WTC11 (cell line): ENCODE data around the gene ATP2A1. TPM values are rescaled to one million over a fixed set of nuclear protein-coding genes. Genes with fewer than 3 reads are reported as not detected.
A peak's percentile ranks its signal among the peaks of the same experiment; 100 is the strongest.

ENCODE experiments used
- ATAC-seq: fragments of 200-7000 bp; cut with Tn5 transposase; 2 replicates; pipeline ENCODE4 v1.10.0; 2021; ENCODE audit warnings: mild to moderate bottlenecking, moderate library complexity
- CTCF ChIA-PET: fragments of 300-600 bp; sonication (Branson Sonifier 250); formaldehyde crosslinking; loops from one replicate; lab custom pipeline; 2021; ENCODE audit warnings: antibody characterized with exemption; lab: Charles Lee
- POLR2A ChIA-PET: fragments of 350-600 bp; sonication (Branson Sonifier 250); formaldehyde crosslinking; loops from one replicate; lab custom pipeline; 2021; ENCODE audit warnings: antibody characterized with exemption; lab: Charles Lee
- DNase-seq: peaks from one replicate; pipeline ENCODE4 v3.0.0; 2021; ENCODE audit warnings: low spot score
- H3K27ac Mint-ChIP-seq: 2 replicates; pipeline ENCODE4 v1.8.0; 2021; ENCODE audit warnings: mixed read lengths
- H3K27me3 Mint-ChIP-seq: 2 replicates; pipeline ENCODE4 v1.8.0; 2021; ENCODE audit warnings: low read depth, mild to moderate bottlenecking, moderate library complexity, mixed read lengths
- H3K36me3 Mint-ChIP-seq: 2 replicates; pipeline ENCODE4 v1.8.0; 2021; ENCODE audit warnings: mixed read lengths
- H3K4me1 Mint-ChIP-seq: 2 replicates; pipeline ENCODE4 v1.8.0; 2022; ENCODE audit warnings: mixed read lengths
- H3K4me3 Mint-ChIP-seq: 2 replicates; pipeline ENCODE4 v1.8.0; 2021; ENCODE audit warnings: mild to moderate bottlenecking, moderate library complexity, mixed read lengths
- H3K9me3 Mint-ChIP-seq: 2 replicates; pipeline ENCODE4 v1.8.0; 2021; ENCODE audit warnings: mixed read lengths
- EMX1 ChIP-seq: fragments of 250-450 bp; sonication (Bioruptor Pico); IDR thresholded peaks from 2 replicates; pipeline ENCODE4 v1.8.0; 2021; ENCODE audit warnings: mild to moderate bottlenecking
- FOXJ3 ChIP-seq: sonication (generic); formaldehyde crosslinking; IDR thresholded peaks from 2 replicates; pipeline ENCODE4 v1.9.0; 2021; ENCODE audit warnings: missing genetic modification reagents, mild to moderate bottlenecking, borderline replicate concordance
- GABPB1 ChIP-seq: sonication (generic); formaldehyde crosslinking; IDR thresholded peaks from 2 replicates; pipeline ENCODE4 v1.8.1; 2023; ENCODE audit warnings: mild to moderate bottlenecking, missing genetic modification reagents
- MXD4 ChIP-seq: fragments of 250-450 bp; sonication (Bioruptor Pico); IDR thresholded peaks from 2 replicates; pipeline ENCODE4 v1.8.0; 2021; ENCODE audit warnings: mild to moderate bottlenecking, moderate library complexity, borderline replicate concordance
- NFE2L1 ChIP-seq: sonication (generic); formaldehyde crosslinking; IDR thresholded peaks from 2 replicates; pipeline ENCODE4 v1.8.1; 2023; ENCODE audit warnings: missing genetic modification reagents
- NR1H2 ChIP-seq: sonication (generic); formaldehyde crosslinking; IDR thresholded peaks from 2 replicates; pipeline ENCODE4 v1.9.0; 2021; ENCODE audit warnings: mild to moderate bottlenecking, moderate library complexity, missing genetic modification reagents
- NR3C1 ChIP-seq: sonication (generic); formaldehyde crosslinking; conservative IDR thresholded peaks from 2 replicates; pipeline ENCODE4 v1.8.1; 2023; ENCODE audit warnings: low read depth, mild to moderate bottlenecking, missing genetic modification reagents
- RORB ChIP-seq: fragments of 250-450 bp; sonication (Bioruptor Pico); IDR thresholded peaks from 2 replicates; pipeline ENCODE4 v1.9.0; 2021; ENCODE audit warnings: mild to moderate bottlenecking
- SOX15 ChIP-seq: fragments of 250-450 bp; sonication (Bioruptor Pico); IDR thresholded peaks from 2 replicates; pipeline ENCODE4 v1.9.0; 2021; ENCODE audit warnings: mild to moderate bottlenecking
- STAT6 ChIP-seq: sonication (generic); formaldehyde crosslinking; conservative IDR thresholded peaks from 2 replicates; pipeline ENCODE4 v1.8.1; 2023; ENCODE audit warnings: mild to moderate bottlenecking, low read depth, missing genetic modification reagents, moderate library complexity
- ZBTB21 ChIP-seq: sonication (generic); formaldehyde crosslinking; IDR thresholded peaks from 2 replicates; pipeline ENCODE4 v1.8.1; 2023; ENCODE audit warnings: mild to moderate bottlenecking, missing genetic modification reagents, borderline replicate concordance
- ZNF219 ChIP-seq: sonication (generic); formaldehyde crosslinking; IDR thresholded peaks from 2 replicates; pipeline ENCODE4 v1.8.0; 2023; ENCODE audit warnings: missing genetic modification reagents, mild to moderate bottlenecking, borderline replicate concordance
- ZNF317 ChIP-seq: sonication (generic); formaldehyde crosslinking; IDR thresholded peaks from 2 replicates; pipeline ENCODE4 v1.8.1; 2023; ENCODE audit warnings: low read depth, mild to moderate bottlenecking, moderate library complexity, missing genetic modification reagents, borderline replicate concordance
- ZNF671 ChIP-seq: fragments of 250-450 bp; sonication (Bioruptor Pico); IDR thresholded peaks from 2 replicates; pipeline ENCODE4 v1.8.0; 2021; ENCODE audit warnings: mild to moderate bottlenecking
- total RNA-seq: library from RNA; stranded (reverse); gene quantifications from 3 replicates; pipeline ENCODE4 v1.2.3, GENCODE V29; 2021
- TF ChIP-seq, protein P1 (sequence below): fragments of 250-450 bp; sonication (Bioruptor Pico); IDR thresholded peaks from 2 replicates; pipeline ENCODE4 v1.9.0; 2021; ENCODE audit warnings: mild to moderate bottlenecking, borderline replicate concordance
- TF ChIP-seq, protein P2 (sequence below): sonication (generic); formaldehyde crosslinking; conservative IDR thresholded peaks from 2 replicates; pipeline ENCODE4 v1.8.1; 2022; ENCODE audit warnings: mild to moderate bottlenecking, missing genetic modification reagents
- TF ChIP-seq, protein P3 (sequence below): sonication (generic); formaldehyde crosslinking; IDR thresholded peaks from 2 replicates; pipeline ENCODE4 v1.8.0; 2022; ENCODE audit warnings: mild to moderate bottlenecking, missing genetic modification reagents
- TF ChIP-seq, protein P4 (sequence below): sonication (generic); formaldehyde crosslinking; IDR thresholded peaks from 2 replicates; pipeline ENCODE4 v1.8.0; 2022; ENCODE audit warnings: mild to moderate bottlenecking, missing genetic modification reagents

Gene ATP2A1
- total RNA-seq, 1 experiment from 2014 or later, result 6.4 TPM

DNA sequence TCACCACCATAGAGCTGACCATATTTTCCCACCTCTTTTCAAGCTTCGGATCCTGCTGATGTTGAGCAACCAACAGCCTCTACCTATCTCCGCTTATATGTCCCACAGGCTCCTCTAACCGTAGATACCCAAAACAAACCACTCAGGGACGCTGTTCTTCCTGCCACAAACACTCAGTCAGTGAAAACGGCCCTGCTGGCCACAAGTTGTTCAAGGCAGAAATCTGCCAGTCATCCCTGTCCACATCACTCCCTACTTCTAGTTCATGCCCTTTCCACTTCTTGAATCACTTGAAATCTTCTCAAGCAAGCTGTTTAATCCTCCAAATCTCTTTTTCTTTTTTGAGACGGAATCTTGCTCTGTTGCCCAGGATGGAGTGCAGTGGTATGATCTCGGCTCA lies 38.8 kb downstream of the ATP2A1 start (continued):
- no peak for TF ChIP-seq STAT6 (CRISPR knock-in tag)
- TF ChIP-seq, protein P1, sequence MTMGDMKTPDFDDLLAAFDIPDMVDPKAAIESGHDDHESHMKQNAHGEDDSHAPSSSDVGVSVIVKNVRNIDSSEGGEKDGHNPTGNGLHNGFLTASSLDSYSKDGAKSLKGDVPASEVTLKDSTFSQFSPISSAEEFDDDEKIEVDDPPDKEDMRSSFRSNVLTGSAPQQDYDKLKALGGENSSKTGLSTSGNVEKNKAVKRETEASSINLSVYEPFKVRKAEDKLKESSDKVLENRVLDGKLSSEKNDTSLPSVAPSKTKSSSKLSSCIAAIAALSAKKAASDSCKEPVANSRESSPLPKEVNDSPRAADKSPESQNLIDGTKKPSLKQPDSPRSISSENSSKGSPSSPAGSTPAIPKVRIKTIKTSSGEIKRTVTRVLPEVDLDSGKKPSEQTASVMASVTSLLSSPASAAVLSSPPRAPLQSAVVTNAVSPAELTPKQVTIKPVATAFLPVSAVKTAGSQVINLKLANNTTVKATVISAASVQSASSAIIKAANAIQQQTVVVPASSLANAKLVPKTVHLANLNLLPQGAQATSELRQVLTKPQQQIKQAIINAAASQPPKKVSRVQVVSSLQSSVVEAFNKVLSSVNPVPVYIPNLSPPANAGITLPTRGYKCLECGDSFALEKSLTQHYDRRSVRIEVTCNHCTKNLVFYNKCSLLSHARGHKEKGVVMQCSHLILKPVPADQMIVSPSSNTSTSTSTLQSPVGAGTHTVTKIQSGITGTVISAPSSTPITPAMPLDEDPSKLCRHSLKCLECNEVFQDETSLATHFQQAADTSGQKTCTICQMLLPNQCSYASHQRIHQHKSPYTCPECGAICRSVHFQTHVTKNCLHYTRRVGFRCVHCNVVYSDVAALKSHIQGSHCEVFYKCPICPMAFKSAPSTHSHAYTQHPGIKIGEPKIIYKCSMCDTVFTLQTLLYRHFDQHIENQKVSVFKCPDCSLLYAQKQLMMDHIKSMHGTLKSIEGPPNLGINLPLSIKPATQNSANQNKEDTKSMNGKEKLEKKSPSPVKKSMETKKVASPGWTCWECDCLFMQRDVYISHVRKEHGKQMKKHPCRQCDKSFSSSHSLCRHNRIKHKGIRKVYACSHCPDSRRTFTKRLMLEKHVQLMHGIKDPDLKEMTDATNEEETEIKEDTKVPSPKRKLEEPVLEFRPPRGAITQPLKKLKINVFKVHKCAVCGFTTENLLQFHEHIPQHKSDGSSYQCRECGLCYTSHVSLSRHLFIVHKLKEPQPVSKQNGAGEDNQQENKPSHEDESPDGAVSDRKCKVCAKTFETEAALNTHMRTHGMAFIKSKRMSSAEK (CRISPR knock-in tag), result no peak
- no peak for TF ChIP-seq EMX1 (CRISPR knock-in tag)
- no peak for TF ChIP-seq FOXJ3 (CRISPR knock-in tag)
- TF ChIP-seq, protein P2, sequence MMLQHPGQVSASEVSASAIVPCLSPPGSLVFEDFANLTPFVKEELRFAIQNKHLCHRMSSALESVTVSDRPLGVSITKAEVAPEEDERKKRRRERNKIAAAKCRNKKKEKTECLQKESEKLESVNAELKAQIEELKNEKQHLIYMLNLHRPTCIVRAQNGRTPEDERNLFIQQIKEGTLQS (CRISPR knock-in tag), result no peak
- TF ChIP-seq, all 79 proteins: peak for 0

DNA sequence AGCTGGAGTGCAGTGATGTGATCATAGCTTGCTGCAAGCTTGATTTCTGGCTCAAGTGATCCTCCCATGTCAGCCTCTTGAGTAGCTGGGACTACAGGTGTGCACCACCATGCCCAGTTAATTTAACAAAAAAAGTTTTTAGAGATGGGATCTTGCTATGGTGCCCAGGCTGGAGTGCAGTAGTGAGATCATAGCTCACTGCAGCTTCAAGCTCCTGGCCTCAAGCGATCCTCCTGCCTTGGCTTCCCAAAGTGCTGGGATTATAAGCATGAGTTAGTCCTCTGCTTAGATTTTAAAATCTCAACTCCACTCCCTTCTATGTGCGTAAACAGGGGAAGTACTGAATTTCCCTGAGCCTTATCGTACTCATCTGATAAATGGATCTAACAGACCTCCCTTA lies 40.4 kb downstream of the ATP2A1 start:
- H3K4me3 Mint-ChIP-seq, result no peak overlapping the region
- H3K36me3 Mint-ChIP-seq, result peaks cover 26% of the 10 kb centered on the region
- no peaks in the 10 kb centered on the region for H3K27me3 Mint-ChIP-seq
- ATAC-seq (no peak), DNase-seq (no peak)
- H3K27ac Mint-ChIP-seq, result no peak overlapping the region
- no peaks in the 10 kb centered on the region for H3K9me3 Mint-ChIP-seq
- TF ChIP-seq GABPB1 (no peak), EMX1 (CRISPR knock-in tag) (no peak), ZBTB21 (no peak)
- TF ChIP-seq, protein P3, sequence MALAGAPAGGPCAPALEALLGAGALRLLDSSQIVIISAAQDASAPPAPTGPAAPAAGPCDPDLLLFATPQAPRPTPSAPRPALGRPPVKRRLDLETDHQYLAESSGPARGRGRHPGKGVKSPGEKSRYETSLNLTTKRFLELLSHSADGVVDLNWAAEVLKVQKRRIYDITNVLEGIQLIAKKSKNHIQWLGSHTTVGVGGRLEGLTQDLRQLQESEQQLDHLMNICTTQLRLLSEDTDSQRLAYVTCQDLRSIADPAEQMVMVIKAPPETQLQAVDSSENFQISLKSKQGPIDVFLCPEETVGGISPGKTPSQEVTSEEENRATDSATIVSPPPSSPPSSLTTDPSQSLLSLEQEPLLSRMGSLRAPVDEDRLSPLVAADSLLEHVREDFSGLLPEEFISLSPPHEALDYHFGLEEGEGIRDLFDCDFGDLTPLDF (CRISPR knock-in tag), result no peak
- H3K4me1 Mint-ChIP-seq, result peaks cover 4% of the 10 kb centered on the region
- POLR2A ChIA-PET, result no interaction called here
- CTCF ChIA-PET, result no interaction called here

DNA sequence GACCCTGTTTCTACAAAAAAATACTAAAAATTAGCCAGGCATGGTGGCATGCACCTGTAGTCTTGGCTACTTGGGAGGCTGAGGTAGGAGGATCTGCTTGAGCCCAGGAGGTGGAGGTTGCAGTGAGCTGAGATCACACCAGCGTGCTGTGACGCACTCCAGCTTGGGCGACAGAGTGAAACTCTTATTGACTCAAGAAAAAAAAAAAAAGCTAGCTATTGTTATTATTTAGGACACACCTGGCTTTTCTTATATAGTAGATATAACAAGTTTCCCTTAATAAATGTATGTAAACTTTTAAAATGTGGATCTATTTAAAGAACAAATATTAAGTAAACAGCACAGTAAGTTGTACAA lies 44.9 kb downstream of the ATP2A1 start:
- Mint-ChIP-seq H3K4me3 (peak overlapping the region; percentile 97), H3K9me3 (no peaks in the 10 kb centered on the region), H3K27ac (peak overlapping the region; percentile 74), H3K4me1 (peaks cover 14% of the 10 kb centered on the region), H3K36me3 (peaks cover 14% of the 10 kb centered on the region), H3K27me3 (peaks cover 3% of the 10 kb centered on the region; the same call in 1 of the 2 replicates)
- TF ChIP-seq, protein P4, sequence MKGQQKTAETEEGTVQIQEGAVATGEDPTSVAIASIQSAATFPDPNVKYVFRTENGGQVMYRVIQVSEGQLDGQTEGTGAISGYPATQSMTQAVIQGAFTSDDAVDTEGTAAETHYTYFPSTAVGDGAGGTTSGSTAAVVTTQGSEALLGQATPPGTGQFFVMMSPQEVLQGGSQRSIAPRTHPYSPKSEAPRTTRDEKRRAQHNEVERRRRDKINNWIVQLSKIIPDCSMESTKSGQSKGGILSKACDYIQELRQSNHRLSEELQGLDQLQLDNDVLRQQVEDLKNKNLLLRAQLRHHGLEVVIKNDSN (CRISPR knock-in tag), result no peak
- TF ChIP-seq ZNF317 (CRISPR knock-in tag), result no peak
- TF ChIP-seq RORB (CRISPR knock-in tag), result no peak
- TF ChIP-seq NFE2L1 (CRISPR knock-in tag), result no peak
- TF ChIP-seq MXD4 (CRISPR knock-in tag), result no peak
- no peak for TF ChIP-seq NR1H2 (CRISPR knock-in tag)
- no peak for TF ChIP-seq NR3C1 (CRISPR knock-in tag)
- TF ChIP-seq STAT6 (CRISPR knock-in tag), result no peak
- TF ChIP-seq SOX15 (CRISPR knock-in tag), result no peak
- TF ChIP-seq ZNF219 (CRISPR knock-in tag), result no peak
- no peak for TF ChIP-seq ZNF671 (CRISPR knock-in tag)
- CTCF ChIA-PET, result interaction anchor here (0.6 to 3.3 kb wide), 10 partner anchors 11 to 191 kb away, joined by 3 to 16 read pairs (median 4); partner anchors contain the start of gene NFATC2IP
- POLR2A ChIA-PET, result interaction anchor here (1.9 kb wide), 1 partner anchor 60 kb away, joined by 8 read pairs; the partner anchor contains the start of gene SH2B1
- DNase-seq (no peak), ATAC-seq (no peak)
